ENCODE data around the gene TIMP3.
A peak's percentile ranks its signal among the peaks of the same experiment; 100 is the strongest.

The TIMP3 gene

GRCh38 chr22:32800994-32801536 lies 440 bp upstream of the TIMP3 start:
- ChIA-PET CTCF (interaction anchor here (0.9 to 10.1 kb wide), 8 partner anchors 7 to 272 kb away, joined by 3 to 220 read pairs (median 24); no protein-coding TSS in a partner anchor), POLR2A (interaction anchor here (0.9 to 1.0 kb wide), 2 partner anchors 10 to 25 kb away, joined by 3 to 4 read pairs; no protein-coding TSS in a partner anchor)
- no peaks in the 10 kb centered on the region for H3K36me3 ChIP-seq (ENCODE audit: control insufficient read depth in 4 of 4, insufficient read depth in 4 of 4, low read length in 3 of 4)
- DNase-seq, result peak in 1 of 3 donors; percentile 21
- no peaks in the 10 kb centered on the region for H3K9me3 ChIP-seq (ENCODE audit: control extremely low read depth in 1 of 5, control insufficient read depth in 4 of 5, insufficient read depth in 2 of 5, low read depth in 1 of 5, low read length in 4 of 5)
- peaks cover 0 to 7% (median 0%) of the 10 kb centered on the region in 5 experiments for H3K27me3 ChIP-seq (replicated peaks in 2 of 5; ENCODE audit: control insufficient read depth in 4 of 5, insufficient read depth in 5 of 5, low read length in 4 of 5)
- H3K27ac ChIP-seq (ENCODE audit: insufficient read depth in 1 of 2, low read depth in 1 of 2, low read length in 2 of 2, poor library complexity in 1 of 2, severe bottlenecking in 2 of 2), result no peak overlapping the region
- peaks cover 3 to 37% (median 28%) of the 10 kb centered on the region in 4 experiments for H3K4me1 ChIP-seq (ENCODE audit: control extremely low read depth in 1 of 4, control insufficient read depth in 4 of 4, insufficient read depth in 4 of 4, low read length in 3 of 4)
- WGBS (ENCODE audit: insufficient coverage), result 12% methylated on average over 10 of the region's 21 CpGs
- peak overlapping the region in 5 of 7 experiments; percentile 25 to 81 (median 36) for H3K4me3 ChIP-seq (ENCODE audit: control insufficient read depth in 1 of 7, extremely low read depth in 1 of 7, insufficient read depth in 4 of 7, low read depth in 2 of 7, low read length in 6 of 7)

GRCh38 chr22:32802237-32802765 lies 796 bp downstream of the TIMP3 start:
- ChIA-PET CTCF (interaction anchor here (0.6 kb wide), 2 partner anchors 42 to 248 kb away, joined by 3 read pairs; no protein-coding TSS in a partner anchor), POLR2A (interaction anchor here (0.6 to 1.6 kb wide), 3 partner anchors 184 to 382 kb away, joined by 3 to 7 read pairs (median 4); no protein-coding TSS in a partner anchor)
- 15% methylated on average over 4 of the region's 15 CpGs for WGBS (ENCODE audit: insufficient coverage)
- DNase-seq, result no peak
- Histone ChIP-seq H3K27me3 (replicated peaks in 2 of 5; ENCODE audit: control insufficient read depth in 4 of 5, insufficient read depth in 5 of 5, low read length in 4 of 5) (peaks cover 0 to 7% (median 0%) of the 10 kb centered on the region in 5 experiments), H3K27ac (ENCODE audit: insufficient read depth in 1 of 2, low read depth in 1 of 2, low read length in 2 of 2, poor library complexity in 1 of 2, severe bottlenecking in 2 of 2) (no peak overlapping the region), H3K36me3 (ENCODE audit: control insufficient read depth in 4 of 4, insufficient read depth in 4 of 4, low read length in 3 of 4) (no peaks in the 10 kb centered on the region), H3K9me3 (ENCODE audit: control extremely low read depth in 1 of 5, control insufficient read depth in 4 of 5, insufficient read depth in 2 of 5, low read depth in 1 of 5, low read length in 4 of 5) (no peaks in the 10 kb centered on the region), H3K4me3 (ENCODE audit: control insufficient read depth in 1 of 7, extremely low read depth in 1 of 7, insufficient read depth in 4 of 7, low read depth in 2 of 7, low read length in 6 of 7) (peak overlapping the region; percentile 28 to 81 (median 64)), H3K4me1 (ENCODE audit: control extremely low read depth in 1 of 4, control insufficient read depth in 4 of 4, insufficient read depth in 4 of 4, low read length in 3 of 4) (peaks cover 3 to 33% (median 23%) of the 10 kb centered on the region in 4 experiments)

GRCh38 chr22:32803020-32803737 lies 1.7 kb downstream of the TIMP3 start:
- peak in 2 of 3 donors; percentile 21 to 46 for DNase-seq
- Histone ChIP-seq H3K27ac (ENCODE audit: insufficient read depth in 1 of 2, low read depth in 1 of 2, low read length in 2 of 2, poor library complexity in 1 of 2, severe bottlenecking in 2 of 2) (no peak overlapping the region), H3K4me3 (ENCODE audit: control insufficient read depth in 1 of 7, extremely low read depth in 1 of 7, insufficient read depth in 4 of 7, low read depth in 2 of 7, low read length in 6 of 7) (peak overlapping the region in 6 of 7 experiments; percentile 28 to 81 (median 70)), H3K36me3 (ENCODE audit: control insufficient read depth in 4 of 4, insufficient read depth in 4 of 4, low read length in 3 of 4) (no peaks in the 10 kb centered on the region), H3K27me3 (replicated peaks in 2 of 5; ENCODE audit: control insufficient read depth in 4 of 5, insufficient read depth in 5 of 5, low read length in 4 of 5) (peaks cover 0 to 7% (median 0%) of the 10 kb centered on the region in 5 experiments), H3K4me1 (ENCODE audit: control extremely low read depth in 1 of 4, control insufficient read depth in 4 of 4, insufficient read depth in 4 of 4, low read length in 3 of 4) (peaks cover 3 to 33% (median 23%) of the 10 kb centered on the region in 4 experiments), H3K9me3 (ENCODE audit: control extremely low read depth in 1 of 5, control insufficient read depth in 4 of 5, insufficient read depth in 2 of 5, low read depth in 1 of 5, low read length in 4 of 5) (no peaks in the 10 kb centered on the region)
- ChIA-PET POLR2A (interaction anchor here (1.6 kb wide), 1 partner anchor 183 kb away, joined by 7 read pairs; no protein-coding TSS in a partner anchor), CTCF (interaction anchor here (0.6 to 8.8 kb wide), 4 partner anchors 7 to 274 kb away, joined by 3 to 64 read pairs (median 4); no protein-coding TSS in a partner anchor)
- 66% methylated on average over 6 of the region's 7 CpGs for WGBS (ENCODE audit: insufficient coverage)

- WGBS (ENCODE audit: insufficient coverage), result 96% methylated on average over 12 of the region's 13 CpGs
- H3K9me3 ChIP-seq (ENCODE audit: control extremely low read depth in 1 of 5, control insufficient read depth in 4 of 5, insufficient read depth in 2 of 5, low read depth in 1 of 5, low read length in 4 of 5), result no peaks in the 10 kb centered on the region
- ChIA-PET POLR2A (no interaction called here), CTCF (interaction anchor here (1.5 to 8.8 kb wide), 3 partner anchors 8 to 275 kb away, joined by 4 to 64 read pairs (median 5); no protein-coding TSS in a partner anchor)
- peak overlapping the region in 1 of 7 experiments; percentile 4 for H3K4me3 ChIP-seq (ENCODE audit: control insufficient read depth in 1 of 7, extremely low read depth in 1 of 7, insufficient read depth in 4 of 7, low read depth in 2 of 7, low read length in 6 of 7)
- DNase-seq, result no peak
- no peaks in the 10 kb centered on the region for H3K36me3 ChIP-seq (ENCODE audit: control insufficient read depth in 4 of 4, insufficient read depth in 4 of 4, low read length in 3 of 4)
- H3K27ac ChIP-seq (ENCODE audit: insufficient read depth in 1 of 2, low read depth in 1 of 2, low read length in 2 of 2, poor library complexity in 1 of 2, severe bottlenecking in 2 of 2), result no peak overlapping the region
- H3K4me1 ChIP-seq (ENCODE audit: control extremely low read depth in 1 of 4, control insufficient read depth in 4 of 4, insufficient read depth in 4 of 4, low read length in 3 of 4), result peaks cover 3 to 33% (median 23%) of the 10 kb centered on the region in 4 experiments
- H3K27me3 ChIP-seq (replicated peaks in 2 of 5; ENCODE audit: control insufficient read depth in 4 of 5, insufficient read depth in 5 of 5, low read length in 4 of 5), result peaks cover 0 to 7% (median 0%) of the 10 kb centered on the region in 5 experiments
Observed at GRCh38 chr22:32803738-32804435, 2.4 kb downstream of the TIMP3 start.

- Histone ChIP-seq H3K4me1 (ENCODE audit: control extremely low read depth in 1 of 4, control insufficient read depth in 4 of 4, insufficient read depth in 4 of 4, low read length in 3 of 4) (peaks cover 3 to 33% (median 23%) of the 10 kb centered on the region in 4 experiments), H3K27ac (ENCODE audit: insufficient read depth in 1 of 2, low read depth in 1 of 2, low read length in 2 of 2, poor library complexity in 1 of 2, severe bottlenecking in 2 of 2) (no peak overlapping the region), H3K4me3 (ENCODE audit: control insufficient read depth in 1 of 7, extremely low read depth in 1 of 7, insufficient read depth in 4 of 7, low read depth in 2 of 7, low read length in 6 of 7) (no peak overlapping the region), H3K27me3 (replicated peaks in 2 of 5; ENCODE audit: control insufficient read depth in 4 of 5, insufficient read depth in 5 of 5, low read length in 4 of 5) (peaks cover 0 to 7% (median 0%) of the 10 kb centered on the region in 5 experiments), H3K36me3 (ENCODE audit: control insufficient read depth in 4 of 4, insufficient read depth in 4 of 4, low read length in 3 of 4) (no peaks in the 10 kb centered on the region), H3K9me3 (ENCODE audit: control extremely low read depth in 1 of 5, control insufficient read depth in 4 of 5, insufficient read depth in 2 of 5, low read depth in 1 of 5, low read length in 4 of 5) (no peaks in the 10 kb centered on the region)
- DNase-seq, result peak in 2 of 3 donors; percentile 15 to 37
- ChIA-PET CTCF (interaction anchor here (0.6 to 8.8 kb wide), 4 partner anchors 9 to 304 kb away, joined by 3 to 64 read pairs (median 4); no protein-coding TSS in a partner anchor), POLR2A (no interaction called here)
- 73% methylated on average over 11 of the region's 14 CpGs for WGBS (ENCODE audit: insufficient coverage)
Observed at GRCh38 chr22:32804531-32805360, 3.2 kb downstream of the TIMP3 start.

- Histone ChIP-seq H3K27ac (ENCODE audit: insufficient read depth in 1 of 2, low read depth in 1 of 2, low read length in 2 of 2, poor library complexity in 1 of 2, severe bottlenecking in 2 of 2) (no peak overlapping the region), H3K36me3 (ENCODE audit: control insufficient read depth in 4 of 4, insufficient read depth in 4 of 4, low read length in 3 of 4) (no peaks in the 10 kb centered on the region), H3K4me1 (ENCODE audit: control extremely low read depth in 1 of 4, control insufficient read depth in 4 of 4, insufficient read depth in 4 of 4, low read length in 3 of 4) (peaks cover 3 to 33% (median 23%) of the 10 kb centered on the region in 4 experiments), H3K4me3 (ENCODE audit: control insufficient read depth in 1 of 7, extremely low read depth in 1 of 7, insufficient read depth in 4 of 7, low read depth in 2 of 7, low read length in 6 of 7) (no peak overlapping the region), H3K27me3 (replicated peaks in 2 of 5; ENCODE audit: control insufficient read depth in 4 of 5, insufficient read depth in 5 of 5, low read length in 4 of 5) (peaks cover 0 to 7% (median 0%) of the 10 kb centered on the region in 5 experiments), H3K9me3 (ENCODE audit: control extremely low read depth in 1 of 5, control insufficient read depth in 4 of 5, insufficient read depth in 2 of 5, low read depth in 1 of 5, low read length in 4 of 5) (no peaks in the 10 kb centered on the region)
- ChIA-PET POLR2A (no interaction called here), CTCF (interaction anchor here (0.6 to 8.8 kb wide), 2 partner anchors 9 to 303 kb away, joined by 3 to 64 read pairs; no protein-coding TSS in a partner anchor)
- DNase-seq, result no peak
- 100% methylated on average over 1 of the region's 4 CpGs for WGBS (ENCODE audit: insufficient coverage)
Observed at GRCh38 chr22:32805361-32805881, 3.9 kb downstream of the TIMP3 start.

Measured in common myeloid progenitor, CD34-positive (primary cell).